ENCODE data around the gene ZNF710.

ZNF710 gene

DNA sequence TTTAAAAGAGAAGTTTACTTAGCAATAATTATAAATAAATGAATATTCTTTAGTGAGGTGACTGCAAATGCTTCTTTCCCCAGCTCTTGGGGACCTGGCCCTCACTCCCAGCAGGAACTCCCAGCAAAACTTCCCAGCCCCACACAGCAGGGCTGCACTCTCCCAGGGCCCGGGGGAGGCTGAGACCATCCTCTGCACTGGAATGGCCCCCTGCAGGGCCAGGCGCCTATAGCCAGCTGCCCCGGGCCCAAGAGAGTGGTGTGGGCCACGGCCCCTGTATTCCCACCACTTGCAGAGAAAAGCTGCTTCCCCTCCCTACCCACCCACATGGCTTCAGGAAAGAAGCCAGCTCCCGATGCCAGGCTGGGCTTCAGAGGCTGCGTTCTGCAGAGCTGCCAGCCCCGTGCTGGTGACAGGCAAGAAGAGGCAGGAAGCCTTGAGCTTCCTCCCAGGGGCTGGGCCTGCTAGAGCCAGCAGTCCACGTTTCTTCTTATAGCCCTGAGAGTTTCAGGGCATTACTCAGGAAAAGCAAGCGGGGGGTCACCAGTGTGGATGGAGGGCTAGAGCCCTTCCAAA lies 81.1 kb downstream of the ZNF710 start:
- H3K4me2 ChIP-seq, result peak overlapping the region in 2 of 11 experiments; percentile 19 to 49; a peak in 3 of 22 replicates
- H3K4me1 ChIP-seq, result peaks cover 13 to 67% (median 29%) of the 10 kb centered on the region in 10 experiments; a peak in 19 of 20 replicates
- H4K20me1 ChIP-seq, result peaks cover 4 to 82% (median 45%) of the 10 kb centered on the region in 11 experiments; a peak in 18 of 22 replicates
- no peak overlapping the region for H3K27ac ChIP-seq
- no peaks in the 10 kb centered on the region for H3K27me3 ChIP-seq
- no peak overlapping the region for H3K4me3 ChIP-seq
- H3K36me3 ChIP-seq, result peaks cover 71 to 100% (median 93%) of the 10 kb centered on the region in 11 experiments
- H3K9ac ChIP-seq, result peak overlapping the region in 3 of 11 experiments; percentile 5 to 39 (median 29); a peak in 3 of 22 replicates
- no peak for TF ChIP-seq Cebpa-rat (IDR thresholded peaks at IDR 0.05)
- H3K9me3 ChIP-seq (replicated peaks in 1 of 11), result no peaks in the 10 kb centered on the region

DNA sequence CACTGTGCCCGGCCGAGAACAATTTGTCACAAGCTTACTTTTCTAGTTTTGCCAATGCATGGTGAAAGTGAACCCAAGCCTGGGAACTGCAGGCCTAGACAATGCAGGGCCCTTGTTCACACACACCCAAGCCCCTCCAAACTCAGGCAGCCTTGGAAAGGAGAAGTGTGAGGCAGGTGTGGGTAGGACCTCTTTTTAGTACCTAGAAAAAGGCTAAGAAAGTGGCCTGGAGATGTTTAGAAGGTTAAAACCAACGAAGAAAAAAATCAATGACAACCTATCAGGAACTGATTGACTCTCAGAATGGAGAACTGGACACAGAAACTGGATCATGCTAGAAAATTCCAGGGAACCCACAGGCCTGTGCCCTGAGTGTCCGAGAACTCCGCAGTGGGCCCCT lies 82.3 kb downstream of the ZNF710 start:
- no peaks in the 10 kb centered on the region for H3K9me3 ChIP-seq (replicated peaks in 1 of 11)
- H3K27me3 ChIP-seq, result no peaks in the 10 kb centered on the region
- no peak for TF ChIP-seq Cebpa-rat (IDR thresholded peaks at IDR 0.05)
- peaks cover 72 to 100% (median 98%) of the 10 kb centered on the region in 11 experiments for H3K36me3 ChIP-seq
- H3K27ac ChIP-seq, result peak overlapping the region in 3 of 11 experiments; percentile 16 to 48 (median 25); a peak in 3 of 22 replicates
- H4K20me1 ChIP-seq, result peaks cover 6 to 94% (median 56%) of the 10 kb centered on the region in 11 experiments; a peak in 18 of 22 replicates
- peak overlapping the region in 4 of 11 experiments; percentile 21 to 50 (median 40); a peak in 3 of 22 replicates for H3K4me2 ChIP-seq
- peaks cover 13 to 72% (median 29%) of the 10 kb centered on the region in 10 experiments; a peak in 19 of 20 replicates for H3K4me1 ChIP-seq
- H3K4me3 ChIP-seq, result no peak overlapping the region
- peak overlapping the region in 6 of 11 experiments; percentile 22 to 52 (median 45); a peak in 6 of 22 replicates for H3K9ac ChIP-seq

DNA sequence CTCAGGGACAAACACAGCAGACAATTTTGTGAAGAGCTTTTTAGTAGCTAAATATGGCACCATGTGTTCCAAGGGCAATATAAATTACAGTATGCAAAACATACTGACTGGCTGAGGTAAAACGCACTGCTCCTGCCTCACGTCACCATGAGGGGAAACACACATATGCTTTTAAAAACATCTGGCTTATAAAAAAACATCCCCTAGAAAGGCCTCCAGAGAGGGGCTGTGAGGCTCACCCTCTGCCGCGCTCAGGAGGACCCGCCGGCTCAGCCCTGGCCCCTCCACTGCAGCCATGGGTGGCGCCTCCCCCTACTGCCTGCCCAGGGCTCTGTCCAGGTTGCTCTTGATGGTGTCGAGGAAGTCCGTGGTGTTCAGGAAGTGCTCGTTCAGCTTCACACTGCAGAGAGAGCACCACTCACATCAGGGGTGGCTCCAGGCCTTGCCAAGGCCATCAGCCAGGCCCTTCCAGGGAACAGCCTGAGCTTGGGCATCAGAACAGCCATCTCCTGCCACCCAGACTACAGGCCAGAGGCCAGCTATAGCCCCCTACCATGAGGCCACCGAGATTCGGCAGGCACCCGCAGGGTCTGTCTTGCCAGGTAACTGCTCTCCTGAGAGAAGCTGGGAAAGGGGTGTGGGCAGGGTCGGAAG lies 83.0 kb downstream of the ZNF710 start:
- H3K27me3 ChIP-seq, result no peaks in the 10 kb centered on the region
- TF ChIP-seq Cebpa-rat (IDR thresholded peaks at IDR 0.05), result no peak
- peaks cover 7 to 98% (median 63%) of the 10 kb centered on the region in 11 experiments; a peak in 19 of 22 replicates for H4K20me1 ChIP-seq
- H3K9ac ChIP-seq, result peak overlapping the region in 9 of 11 experiments; percentile 6 to 52 (median 28); a peak in 13 of 22 replicates
- peak overlapping the region in 6 of 11 experiments; percentile 13 to 50 (median 28); a peak in 7 of 22 replicates for H3K4me2 ChIP-seq
- no peak overlapping the region for H3K4me3 ChIP-seq
- peaks cover 13 to 72% (median 29%) of the 10 kb centered on the region in 10 experiments; a peak in 19 of 20 replicates for H3K4me1 ChIP-seq
- H3K27ac ChIP-seq, result peak overlapping the region in 6 of 11 experiments; percentile 16 to 48 (median 26); a peak in 10 of 22 replicates
- peaks cover 72 to 100% (median 98%) of the 10 kb centered on the region in 11 experiments for H3K36me3 ChIP-seq
- H3K9me3 ChIP-seq (replicated peaks in 1 of 11), result no peaks in the 10 kb centered on the region

DNA sequence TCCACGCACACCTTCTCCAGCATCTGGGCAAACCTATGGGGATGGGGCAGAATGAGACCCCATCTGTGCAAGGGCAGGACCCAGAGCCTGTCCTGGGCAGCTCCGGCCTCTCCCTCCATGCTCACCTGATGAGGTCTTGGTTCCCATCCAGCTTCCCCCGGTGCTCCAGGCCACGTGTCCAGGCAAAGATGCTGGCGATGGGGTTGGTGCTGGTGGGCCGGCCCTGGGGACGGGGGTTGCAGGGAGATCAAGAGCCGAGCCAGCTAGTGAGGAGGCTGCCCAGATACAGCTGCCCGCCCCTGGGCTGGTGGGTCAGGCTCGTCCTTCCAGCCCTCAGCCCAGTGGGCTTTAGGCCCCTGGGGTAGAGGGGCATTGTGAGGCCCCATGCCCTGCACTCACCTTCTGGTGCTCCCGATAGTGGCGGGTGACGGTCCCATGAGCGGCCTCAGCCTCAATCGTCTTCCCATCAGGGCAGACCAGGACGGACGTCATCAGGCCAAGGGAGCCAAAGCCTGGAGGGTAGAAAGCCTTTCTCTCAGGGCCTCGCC lies 83.8 kb downstream of the ZNF710 start:
- Histone ChIP-seq H3K27me3 (no peaks in the 10 kb centered on the region), H3K9ac (peak overlapping the region in 9 of 11 experiments; percentile 12 to 52 (median 28); a peak in 10 of 22 replicates), H3K4me2 (peak overlapping the region in 7 of 11 experiments; percentile 6 to 50 (median 34); a peak in 8 of 22 replicates), H3K36me3 (peaks cover 72 to 100% (median 98%) of the 10 kb centered on the region in 11 experiments), H3K27ac (peak overlapping the region in 6 of 11 experiments; percentile 26 to 53 (median 40); a peak in 7 of 22 replicates), H4K20me1 (peaks cover 13 to 98% (median 66%) of the 10 kb centered on the region in 11 experiments; a peak in 19 of 22 replicates), H3K4me1 (peaks cover 13 to 72% (median 29%) of the 10 kb centered on the region in 10 experiments; a peak in 19 of 20 replicates), H3K4me3 (no peak overlapping the region), H3K9me3 (replicated peaks in 1 of 11) (no peaks in the 10 kb centered on the region)
- TF ChIP-seq Cebpa-rat (IDR thresholded peaks at IDR 0.05), result no peak

DNA sequence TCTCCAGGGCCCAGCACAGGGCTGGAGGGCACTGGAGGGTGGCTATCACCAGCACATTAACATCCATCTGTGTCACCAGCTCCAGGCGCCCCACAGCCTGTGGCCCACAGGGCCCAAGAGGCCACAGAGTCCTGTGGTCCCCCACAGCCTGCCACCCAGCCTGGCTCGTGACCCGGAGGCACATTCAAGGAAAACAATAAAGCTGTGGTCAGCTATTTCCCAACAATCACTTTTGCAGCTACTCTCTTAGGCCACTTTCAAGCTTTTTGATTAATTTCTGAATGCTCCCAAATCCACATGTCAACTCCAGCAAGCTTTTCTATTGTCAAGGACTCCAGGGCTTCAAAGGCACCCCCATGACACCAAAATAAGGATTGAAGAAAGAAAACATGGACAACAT lies 84.4 kb downstream of the ZNF710 start:
- peak overlapping the region in 9 of 11 experiments; percentile 12 to 44 (median 23); a peak in 8 of 22 replicates for H3K9ac ChIP-seq
- peaks cover 13 to 68% (median 29%) of the 10 kb centered on the region in 10 experiments; a peak in 19 of 20 replicates for H3K4me1 ChIP-seq
- peak overlapping the region in 2 of 11 experiments; percentile 6 to 36; a peak in 3 of 22 replicates for H3K4me2 ChIP-seq
- no peaks in the 10 kb centered on the region for H3K9me3 ChIP-seq (replicated peaks in 1 of 11)
- TF ChIP-seq Cebpa-rat (IDR thresholded peaks at IDR 0.05), result no peak
- H3K36me3 ChIP-seq, result peaks cover 72 to 100% (median 98%) of the 10 kb centered on the region in 11 experiments
- H3K27ac ChIP-seq, result peak overlapping the region in 7 of 11 experiments; percentile 4 to 53 (median 38); a peak in 7 of 22 replicates
- H3K4me3 ChIP-seq, result no peak overlapping the region
- H4K20me1 ChIP-seq, result peaks cover 12 to 98% (median 70%) of the 10 kb centered on the region in 11 experiments; a peak in 19 of 22 replicates
- no peaks in the 10 kb centered on the region for H3K27me3 ChIP-seq

DNA sequence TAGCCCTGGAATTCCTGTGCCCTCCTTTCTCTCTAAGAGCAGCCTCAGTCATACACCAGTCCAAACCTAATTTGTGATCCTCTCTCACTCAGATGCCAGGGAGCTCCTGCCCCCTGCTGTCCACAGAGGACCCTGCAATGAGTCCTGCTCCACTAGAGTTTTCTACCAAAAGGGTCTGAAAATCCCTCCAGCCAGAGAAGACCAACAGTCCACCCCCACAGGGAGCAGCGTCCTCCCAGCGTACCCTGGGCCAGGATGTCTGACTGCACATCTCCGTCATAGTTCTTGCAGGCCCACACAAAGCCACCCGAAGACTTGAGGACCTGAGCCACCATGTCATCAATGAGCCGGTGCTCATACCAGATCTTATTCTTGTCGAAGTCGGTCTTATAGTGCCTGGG lies 85.7 kb downstream of the ZNF710 start:
- H4K20me1 ChIP-seq, result peaks cover 14 to 98% (median 80%) of the 10 kb centered on the region in 11 experiments; a peak in 19 of 22 replicates
- TF ChIP-seq Cebpa-rat (IDR thresholded peaks at IDR 0.05), result no peak
- no peak overlapping the region for H3K9ac ChIP-seq
- no peak overlapping the region for H3K4me2 ChIP-seq
- peaks cover 13 to 55% (median 29%) of the 10 kb centered on the region in 10 experiments; a peak in 19 of 20 replicates for H3K4me1 ChIP-seq
- no peaks in the 10 kb centered on the region for H3K9me3 ChIP-seq (replicated peaks in 1 of 11)
- H3K27ac ChIP-seq, result no peak overlapping the region
- H3K36me3 ChIP-seq, result peaks cover 73 to 100% (median 98%) of the 10 kb centered on the region in 11 experiments
- H3K27me3 ChIP-seq, result no peaks in the 10 kb centered on the region
- H3K4me3 ChIP-seq, result no peak overlapping the region

DNA sequence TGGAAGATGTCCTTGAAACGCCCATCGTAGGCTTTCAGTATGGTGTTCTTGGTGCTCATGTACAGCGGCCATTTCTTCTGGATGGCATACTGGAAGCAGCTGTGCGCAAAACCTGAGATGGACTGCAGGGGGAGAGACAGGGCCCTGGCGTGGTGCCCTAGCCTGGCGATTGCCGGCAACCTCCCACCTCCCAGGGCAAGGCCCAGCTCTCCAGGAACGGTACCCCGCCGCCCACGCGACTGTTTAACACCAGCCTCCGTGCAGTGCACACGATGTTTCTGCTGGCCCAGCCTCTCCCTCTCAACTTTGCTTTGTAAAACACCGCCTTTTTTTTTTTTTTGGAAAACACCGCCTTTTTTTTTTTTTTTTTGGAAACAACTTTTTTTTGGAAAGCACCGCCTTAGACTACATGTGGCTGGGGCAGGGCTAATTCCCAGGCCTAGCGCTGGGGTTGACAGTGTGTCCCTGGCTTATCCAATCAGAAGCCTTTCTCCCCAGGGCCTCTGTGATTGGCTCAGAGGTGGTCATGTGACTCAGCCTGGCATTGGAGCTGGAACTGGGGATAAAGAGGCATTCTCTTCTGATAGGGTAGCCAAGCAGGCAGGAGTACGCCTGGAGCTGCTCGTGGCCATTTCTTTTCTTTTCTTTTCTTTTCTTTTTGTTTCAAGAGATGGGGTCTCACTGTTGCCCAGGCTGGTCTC lies 86.5 kb downstream of the ZNF710 start:
- no peak overlapping the region for H3K4me3 ChIP-seq
- no peak for TF ChIP-seq Cebpa-rat (IDR thresholded peaks at IDR 0.05)
- no peaks in the 10 kb centered on the region for H3K27me3 ChIP-seq
- no peak overlapping the region for H3K27ac ChIP-seq
- H3K4me1 ChIP-seq, result peaks cover 13 to 48% (median 28%) of the 10 kb centered on the region in 10 experiments; a peak in 19 of 20 replicates
- no peak overlapping the region for H3K4me2 ChIP-seq
- peaks cover 22 to 100% (median 80%) of the 10 kb centered on the region in 11 experiments; a peak in 20 of 22 replicates for H4K20me1 ChIP-seq
- no peaks in the 10 kb centered on the region for H3K9me3 ChIP-seq (replicated peaks in 1 of 11)
- H3K9ac ChIP-seq, result no peak overlapping the region
- peaks cover 73 to 100% (median 99%) of the 10 kb centered on the region in 11 experiments for H3K36me3 ChIP-seq

Data from BLaER1 treated with 17β-estradiol and CSF1 and Interleukin-3, amounts not matched to agents 10 nM and 100 nM (cell line).